SW 1271 (cell line): Measurements from ENCODE around the gene SORCS2.

Experiments
- DNase-seq, 2 experiments: peaks; one replicate each; lab custom pipeline; 2025; lab: John Stamatoyannopoulos, UW

SORCS2 gene

DNA sequence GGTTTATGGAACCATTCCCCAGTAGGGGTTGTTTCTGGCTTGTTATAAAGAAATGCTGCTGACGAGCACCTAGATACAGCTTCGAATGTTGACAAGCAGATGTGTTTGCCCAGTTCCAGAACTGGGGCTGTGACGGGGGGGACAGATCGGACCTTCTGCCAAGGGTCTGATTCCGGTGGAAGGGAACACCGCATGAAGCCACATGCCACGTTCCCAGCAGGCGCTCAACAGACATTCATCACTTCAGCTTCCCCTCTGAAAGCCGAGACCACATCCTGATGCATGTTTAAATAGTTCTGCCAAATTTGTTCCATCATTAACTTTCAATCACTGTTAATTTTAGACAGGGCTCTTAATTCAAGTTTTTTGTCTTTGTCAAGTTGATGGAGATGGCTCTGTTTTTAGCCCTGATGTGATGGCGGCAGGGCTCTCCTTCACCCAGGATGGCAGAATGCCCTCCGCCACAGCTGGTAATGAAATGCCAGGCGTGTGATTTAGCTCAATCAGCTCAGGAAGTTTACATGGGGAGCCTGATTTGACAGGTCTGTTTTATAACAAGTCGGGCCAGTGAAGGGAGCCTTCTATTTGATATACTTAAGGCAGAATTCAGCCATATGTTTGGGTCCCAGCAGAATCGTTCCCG is 185.0 kb downstream of the SORCS2 start:
- no peak for DNase-seq

DNA sequence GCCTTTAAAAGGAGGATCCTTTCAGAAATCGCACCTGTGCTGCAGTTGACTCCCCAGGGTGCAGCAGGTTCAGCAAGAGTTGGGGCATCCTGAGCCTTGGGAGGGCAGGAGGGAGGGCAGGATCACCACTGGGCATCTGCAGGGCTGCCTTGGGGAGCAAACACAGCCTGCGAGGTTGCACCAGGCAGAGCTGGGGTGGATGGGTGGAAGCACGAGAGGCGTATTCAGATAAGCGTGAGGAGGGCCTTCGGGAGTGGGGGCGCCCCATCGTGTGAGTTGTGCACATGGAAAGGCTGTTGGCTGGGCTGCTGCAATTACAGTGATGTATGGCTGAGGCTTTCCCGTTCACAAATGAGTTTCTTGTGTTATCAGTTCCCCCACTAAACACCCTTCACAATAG is 186.8 kb downstream of the SORCS2 start:
- DNase-seq, result no peak

DNA sequence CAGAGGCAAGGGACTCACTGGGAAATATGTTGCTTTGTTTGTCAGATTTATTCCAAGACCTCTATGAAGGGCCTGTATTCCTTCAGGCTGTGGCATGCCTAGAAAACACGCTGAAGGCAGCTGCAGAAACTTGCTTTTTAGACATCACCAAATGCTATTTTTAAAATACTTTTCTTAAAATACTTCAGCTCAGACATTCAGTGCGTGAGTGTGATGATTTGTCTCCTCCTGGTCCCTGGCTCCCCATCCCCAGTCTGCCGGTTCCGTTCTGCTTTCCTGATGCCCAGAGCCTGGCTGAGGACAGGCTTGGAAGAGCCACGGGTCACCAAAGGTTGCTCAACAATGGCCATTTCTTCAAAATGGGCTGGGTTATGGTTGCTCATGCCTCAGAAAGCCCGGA is 187.4 kb downstream of the SORCS2 start:
- no peak for DNase-seq

DNA sequence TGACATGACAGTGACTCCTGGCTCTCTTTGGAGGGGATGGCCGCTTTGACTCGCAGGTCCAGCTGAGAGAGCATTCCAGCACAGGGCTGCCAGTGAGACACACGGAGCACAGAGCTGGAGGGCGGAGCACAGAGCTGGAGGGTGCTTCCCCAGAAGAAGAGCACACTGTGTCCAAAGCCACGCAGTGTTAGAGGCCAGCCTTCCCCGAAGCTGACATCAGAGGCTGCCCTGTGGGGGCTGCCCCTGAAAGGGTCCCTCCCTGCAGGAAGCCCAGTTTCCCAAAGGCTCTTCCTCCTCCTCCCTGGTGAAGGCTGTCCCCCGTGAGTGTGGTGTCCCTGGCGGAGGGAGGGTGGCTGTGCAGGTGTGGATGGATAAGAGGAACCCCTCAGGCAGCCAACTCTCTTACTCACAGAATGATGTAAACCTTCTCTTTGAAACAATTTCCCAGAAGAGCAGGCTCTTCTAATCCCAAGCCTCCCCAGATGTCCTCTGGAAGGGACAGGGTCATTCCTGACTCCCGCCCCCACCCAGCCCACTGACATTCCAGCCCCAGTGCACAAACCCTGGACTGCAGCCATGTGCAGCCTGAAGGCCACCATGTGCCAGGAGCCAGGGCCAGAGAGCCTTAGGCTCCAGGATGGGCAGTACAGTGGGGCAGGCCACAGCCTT is 189.0 kb downstream of the SORCS2 start:
- no peak for DNase-seq

DNA sequence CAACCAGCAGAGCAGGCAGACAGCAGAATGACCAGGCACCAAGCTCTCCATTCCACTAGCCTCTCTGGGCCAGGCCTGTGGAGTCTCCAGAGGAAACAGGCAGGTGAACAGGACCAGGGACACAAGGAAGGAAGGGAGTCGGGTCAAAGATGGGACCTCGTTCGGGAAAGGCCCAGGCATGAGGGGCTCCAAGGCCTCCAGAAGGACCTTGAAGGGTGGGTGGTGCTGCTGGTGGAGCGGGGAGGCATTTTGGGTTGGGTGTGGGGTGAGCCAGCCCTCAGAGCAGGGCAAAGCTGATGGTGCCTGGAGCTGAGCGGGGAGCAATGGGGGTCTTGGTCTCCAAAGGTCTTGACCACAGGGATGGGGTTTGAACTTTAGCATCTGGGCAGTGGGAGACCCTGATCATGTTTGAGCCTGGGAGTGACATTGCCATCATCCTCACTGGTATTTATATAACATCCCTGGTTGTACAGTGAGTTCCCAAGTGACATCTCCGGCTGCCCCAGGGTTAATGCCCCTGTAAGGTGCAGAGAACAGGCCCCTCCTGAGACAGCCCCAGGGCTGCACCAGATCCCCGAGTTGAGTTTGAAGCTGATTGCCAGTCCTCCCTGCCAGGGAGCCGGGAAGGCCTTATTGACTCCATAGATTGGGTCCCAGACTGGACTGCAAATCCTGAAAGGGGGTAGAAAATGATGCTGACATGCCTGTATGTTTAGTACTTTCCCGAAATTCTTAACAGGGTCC is 189.7 kb downstream of the SORCS2 start:
- no peak for DNase-seq

DNA sequence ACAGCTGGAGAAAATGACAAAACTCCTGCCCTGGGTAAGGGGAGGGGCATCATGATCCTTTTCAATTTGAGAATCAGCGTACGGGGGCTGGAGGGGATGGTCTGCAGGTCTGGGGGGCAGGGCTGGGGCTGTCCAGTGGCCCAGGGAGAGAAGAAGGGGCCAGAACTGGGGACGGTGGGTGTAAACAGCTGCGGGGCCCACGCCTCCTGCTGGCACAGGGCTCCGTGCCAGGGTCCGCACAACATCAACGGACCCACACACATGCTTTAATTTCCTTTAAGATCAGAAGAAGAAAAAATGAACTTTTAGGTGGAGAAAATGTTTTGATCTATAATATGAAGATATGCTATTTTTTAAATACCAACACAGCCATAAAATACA is 190.3 kb downstream of the SORCS2 start:
- no peak for DNase-seq

DNA sequence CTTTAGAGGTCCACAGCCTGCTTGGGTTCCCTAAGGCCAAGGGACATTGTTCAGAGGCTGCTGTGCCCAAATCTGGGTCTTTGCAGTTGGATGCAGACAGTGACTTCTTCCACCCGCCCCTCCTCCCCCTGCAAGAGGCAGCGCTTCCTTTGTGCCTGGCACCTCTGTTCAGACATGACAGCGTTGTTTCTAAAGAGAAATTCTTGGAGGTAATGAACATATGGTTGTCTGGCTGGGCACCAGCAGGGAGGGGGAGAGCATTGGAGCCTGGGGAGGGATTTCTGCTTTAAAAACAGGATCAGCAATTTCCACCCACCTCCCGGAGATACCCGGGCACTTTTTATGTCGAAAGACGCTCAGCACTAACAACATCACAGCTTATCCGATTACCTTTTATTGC is 190.9 kb downstream of the SORCS2 start:
- DNase-seq, result no peak

DNA sequence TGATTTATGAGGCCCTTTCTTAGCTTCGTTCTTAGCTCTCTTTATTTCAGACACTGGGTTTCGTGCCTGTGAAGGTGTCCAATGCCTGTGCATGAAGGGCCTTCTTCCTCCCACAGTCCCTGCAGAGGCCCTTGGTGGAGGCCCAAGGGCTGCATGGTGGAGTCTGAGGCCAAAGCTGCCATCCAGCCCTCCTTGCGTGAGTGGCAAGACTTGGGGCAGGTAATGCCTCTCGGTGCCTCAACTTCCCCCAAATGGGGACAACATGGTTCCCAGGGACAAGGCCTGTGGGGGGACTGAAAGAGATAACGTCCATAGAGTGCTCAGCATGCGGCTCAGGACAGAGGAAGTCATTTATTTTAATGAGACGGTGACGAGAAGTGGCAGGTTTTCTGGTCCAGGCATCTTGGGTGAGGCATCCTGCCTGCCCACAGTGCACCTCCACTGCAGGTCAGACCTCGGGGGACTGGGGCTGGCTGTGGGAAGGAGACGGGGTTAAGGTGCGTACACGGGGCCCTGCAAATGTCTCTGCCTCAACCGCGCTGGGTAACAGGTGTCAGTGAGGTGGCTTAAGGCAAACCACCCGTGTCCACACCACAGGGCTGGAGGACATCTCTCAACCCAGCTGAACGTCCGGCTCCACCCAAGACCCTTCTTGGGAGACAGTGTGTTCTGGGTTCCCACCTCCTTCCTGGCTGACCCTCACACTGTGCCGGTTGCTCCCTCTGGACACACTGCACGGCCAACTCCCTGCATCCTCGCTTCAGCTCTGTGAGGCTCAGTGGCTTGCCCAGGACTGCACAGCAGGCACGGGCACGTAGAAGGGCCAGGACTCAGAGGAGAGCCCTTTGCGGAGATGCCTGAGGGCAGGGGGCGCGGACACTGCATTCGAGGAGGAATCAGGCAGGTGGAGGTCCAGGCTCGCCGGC is 191.9 kb downstream of the SORCS2 start:
- DNase-seq, result no peak

DNA sequence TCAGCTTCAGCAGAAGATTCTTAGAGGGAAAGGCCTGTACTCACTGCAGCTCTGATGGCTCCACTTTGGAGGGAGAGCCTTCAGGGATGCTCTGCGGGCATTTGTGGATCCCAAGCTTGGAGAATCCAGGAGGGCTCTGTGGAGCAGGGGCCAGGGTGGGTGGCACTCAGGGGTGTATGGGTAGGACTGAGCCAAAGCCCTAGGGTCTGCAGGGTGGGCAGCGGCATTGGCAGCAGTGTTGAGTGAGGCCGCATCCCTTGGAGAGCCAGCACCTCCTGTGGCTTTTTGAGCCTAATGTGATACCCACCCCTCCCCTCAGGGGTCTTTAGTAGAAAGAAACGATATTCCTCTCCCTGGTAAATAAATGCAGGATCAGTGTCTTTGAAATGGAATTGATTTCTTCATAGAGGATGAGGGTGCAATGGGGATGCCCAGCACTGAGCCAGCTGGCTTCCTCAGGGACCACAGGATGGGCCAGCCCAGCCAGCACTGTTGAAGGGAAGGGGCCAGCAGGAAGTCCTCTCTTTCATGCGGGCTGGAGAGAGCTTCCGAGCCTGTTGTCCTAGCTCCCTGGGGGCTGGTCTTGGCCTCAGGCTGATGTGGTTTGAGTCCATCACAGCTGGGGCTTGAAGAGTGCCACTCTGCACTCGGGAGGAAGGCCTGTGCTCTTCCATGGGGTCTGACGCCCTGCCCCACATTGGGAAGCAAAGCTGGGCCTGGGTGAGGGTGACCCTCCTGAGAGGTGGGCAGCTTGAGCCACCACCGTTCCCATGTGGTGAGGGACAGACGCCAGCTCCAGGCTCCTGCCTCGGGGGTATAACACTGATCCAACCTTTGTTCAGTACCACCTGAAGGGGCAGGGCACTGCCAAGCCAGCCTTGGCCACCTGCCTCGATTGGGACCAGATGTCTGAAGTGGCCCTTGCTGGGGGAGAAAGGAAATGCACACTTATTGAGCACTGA is 192.9 kb downstream of the SORCS2 start:
- no peak for DNase-seq

DNA sequence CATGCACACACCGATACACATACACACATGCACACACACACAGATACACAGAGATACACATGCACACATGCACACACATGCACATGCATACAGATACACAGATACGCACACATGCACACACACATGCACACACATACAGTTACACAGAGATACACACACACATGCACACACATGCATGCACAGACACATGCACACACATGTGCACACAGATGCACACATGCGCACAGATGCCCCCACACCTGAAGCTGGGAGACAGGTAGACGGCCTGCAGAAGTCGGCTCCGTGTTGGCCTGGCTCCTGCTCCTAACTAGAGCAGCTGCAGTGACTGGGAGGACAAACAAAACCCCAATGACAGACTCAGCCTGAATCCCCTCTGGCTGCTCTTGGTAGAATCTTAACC is 195.6 kb downstream of the SORCS2 start:
- no peak for DNase-seq

DNA sequence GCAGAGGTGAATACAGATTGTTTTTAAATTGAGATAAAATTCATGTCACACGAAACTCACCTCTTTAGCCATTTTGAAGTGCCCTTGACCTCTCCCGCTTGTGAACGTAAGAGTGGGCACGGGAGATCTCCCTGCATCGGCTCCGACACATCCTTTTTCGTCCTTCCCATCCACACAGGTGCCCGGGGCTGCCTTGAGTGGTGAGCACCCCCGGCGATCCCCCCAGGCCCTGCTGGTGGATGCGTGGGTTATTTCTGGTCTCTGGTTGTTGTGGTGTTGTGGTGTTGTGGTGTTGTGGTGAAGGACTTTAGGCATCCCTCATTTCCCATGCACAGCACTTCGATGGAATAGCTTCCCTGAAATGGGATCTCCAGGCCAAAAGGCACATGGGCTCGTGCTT is 196.3 kb downstream of the SORCS2 start:
- DNase-seq, result no peak

DNA sequence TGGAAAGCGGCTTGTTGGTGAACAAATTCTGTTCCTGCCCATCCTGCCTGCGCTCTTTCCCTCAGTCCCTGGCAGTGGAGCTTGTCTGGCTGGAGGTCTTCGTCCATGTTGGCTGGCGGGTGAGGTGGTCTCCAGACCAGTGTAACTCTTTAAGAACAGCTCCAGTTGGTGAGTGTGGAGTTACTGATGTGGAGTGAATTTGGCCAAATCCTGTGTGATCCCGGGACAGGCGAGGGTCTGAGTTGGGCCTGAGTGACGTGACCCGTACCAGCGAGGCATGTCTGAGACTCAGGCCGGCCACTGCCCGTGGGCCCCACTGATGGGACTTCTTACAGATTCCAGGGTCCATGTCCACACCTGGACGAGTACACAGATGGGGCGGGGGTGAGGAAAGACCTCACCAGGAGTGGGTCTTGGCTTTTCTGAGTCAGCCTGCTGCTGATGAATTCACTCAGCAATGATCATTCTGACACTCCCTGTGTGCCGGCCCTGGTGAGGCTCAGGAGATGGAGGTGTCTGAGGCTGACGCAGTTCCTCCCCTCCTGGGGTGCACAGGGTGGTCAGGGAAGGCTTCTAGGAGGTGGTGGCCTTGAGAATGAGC is 196.9 kb downstream of the SORCS2 start:
- DNase-seq, result no peak

DNA sequence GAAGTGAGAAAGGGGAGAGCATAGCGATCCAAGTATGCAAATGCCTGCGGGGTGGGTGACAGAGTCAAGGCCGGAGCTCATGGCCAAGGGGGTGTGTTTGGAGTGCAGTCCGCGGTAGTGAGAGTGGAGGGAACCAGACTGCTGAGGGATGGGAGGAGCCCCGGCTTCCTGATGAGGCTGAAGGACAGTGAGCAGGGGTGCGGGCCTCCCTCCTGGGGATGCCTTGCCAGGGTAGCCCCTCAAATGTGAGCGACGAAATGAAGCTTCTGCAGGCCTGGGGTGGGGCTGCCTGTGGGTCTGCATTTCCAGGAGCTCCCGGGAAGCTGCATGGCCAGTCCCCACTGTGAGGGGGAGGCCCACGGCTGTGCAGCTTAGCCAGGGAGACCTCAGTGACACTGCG is 197.4 kb downstream of the SORCS2 start:
- DNase-seq, result no peak

DNA sequence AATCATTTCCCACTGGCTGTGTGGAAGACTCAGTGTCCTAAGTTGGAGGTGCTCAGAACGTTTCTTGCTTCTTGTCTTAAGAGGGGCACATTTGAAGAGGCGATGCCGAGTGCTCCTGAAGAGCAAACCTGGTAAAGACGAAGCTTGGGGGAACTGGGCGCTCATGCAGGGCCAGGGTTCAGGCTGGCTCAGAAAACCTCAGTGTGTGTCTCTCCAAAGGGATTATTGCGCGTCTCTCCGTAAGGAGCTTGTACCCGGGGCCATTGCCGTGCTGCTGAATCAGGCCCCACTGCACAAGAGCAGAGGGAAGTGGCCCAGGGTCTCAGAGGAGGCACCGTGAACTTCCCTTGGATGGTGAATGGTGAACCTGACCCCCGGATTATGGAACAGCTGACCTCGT is 198.0 kb downstream of the SORCS2 start:
- no peak for DNase-seq

DNA sequence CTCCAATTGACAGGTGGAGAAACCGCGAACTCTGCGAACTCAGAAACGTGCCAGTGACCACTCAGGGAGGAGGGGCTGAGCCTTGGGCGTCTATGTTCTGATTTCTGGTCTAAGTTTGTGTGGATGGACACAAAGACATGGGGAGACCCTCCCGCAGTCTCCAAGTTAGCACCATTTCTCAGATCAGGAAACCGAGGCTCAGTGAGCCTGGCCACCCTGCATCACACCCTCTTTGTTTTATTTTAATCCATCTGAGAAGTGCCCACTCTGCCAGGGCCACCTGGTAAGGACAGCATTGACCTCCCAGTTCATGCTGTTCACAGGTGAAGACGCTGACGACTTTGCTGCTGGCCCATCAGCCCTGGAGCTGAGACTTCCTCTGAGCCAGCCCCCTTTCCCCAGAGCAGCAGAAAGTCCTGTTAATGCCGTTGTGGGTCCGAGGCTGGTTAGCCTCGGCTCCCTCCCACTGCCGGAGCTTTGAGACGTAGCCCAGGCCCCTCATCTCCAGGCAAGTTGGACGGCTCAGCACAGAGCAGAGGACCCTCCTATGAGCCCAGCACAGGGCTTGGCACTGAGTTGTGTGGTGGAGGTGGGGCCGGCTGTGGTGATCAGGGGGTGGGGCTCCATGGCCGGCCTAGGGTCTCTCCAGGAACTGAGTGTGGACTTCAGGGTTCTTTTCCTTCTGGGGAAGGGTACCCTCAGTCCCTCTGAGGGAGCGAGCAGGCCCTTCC is 198.7 kb downstream of the SORCS2 start:
- no peak for DNase-seq

DNA sequence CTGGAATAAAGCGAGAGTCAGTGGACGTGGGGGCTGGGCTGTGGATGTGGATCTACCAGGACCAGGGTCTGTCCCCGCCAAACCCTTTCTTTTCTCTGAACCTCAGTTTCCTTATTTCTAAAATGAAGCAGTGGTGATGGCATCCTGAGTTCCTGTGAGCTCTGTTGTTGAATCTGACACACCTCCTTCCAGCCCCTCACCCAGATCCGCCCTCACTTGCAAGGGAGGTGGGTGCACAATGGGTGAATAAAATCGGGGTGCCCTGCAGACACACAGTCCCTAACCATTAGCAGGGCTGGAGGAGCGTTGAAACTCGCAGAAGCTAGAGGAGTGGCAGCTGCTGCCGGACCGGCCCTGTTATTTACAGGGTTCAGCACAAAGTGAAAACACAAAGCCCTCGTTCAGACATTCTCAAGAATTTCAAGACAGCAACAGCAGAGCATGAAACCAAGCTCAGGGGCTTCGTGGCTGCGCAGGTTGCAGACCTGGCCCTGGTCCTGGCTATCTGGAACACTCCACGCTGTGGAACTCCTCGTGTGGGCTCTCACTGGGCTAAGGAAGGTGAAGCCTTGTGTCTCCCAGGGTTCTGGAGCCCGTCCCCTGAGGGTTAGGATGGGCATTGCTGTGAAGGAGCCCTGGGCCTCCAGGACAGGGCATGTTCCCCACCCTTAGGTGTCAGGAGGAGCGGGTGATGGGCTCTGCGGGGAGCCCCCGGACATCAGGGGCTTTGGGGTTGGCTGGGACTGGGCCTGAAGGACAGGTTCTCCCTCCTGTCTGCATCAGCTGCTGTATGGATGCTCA is 199.5 kb downstream of the SORCS2 start:
- no peak for DNase-seq

DNA sequence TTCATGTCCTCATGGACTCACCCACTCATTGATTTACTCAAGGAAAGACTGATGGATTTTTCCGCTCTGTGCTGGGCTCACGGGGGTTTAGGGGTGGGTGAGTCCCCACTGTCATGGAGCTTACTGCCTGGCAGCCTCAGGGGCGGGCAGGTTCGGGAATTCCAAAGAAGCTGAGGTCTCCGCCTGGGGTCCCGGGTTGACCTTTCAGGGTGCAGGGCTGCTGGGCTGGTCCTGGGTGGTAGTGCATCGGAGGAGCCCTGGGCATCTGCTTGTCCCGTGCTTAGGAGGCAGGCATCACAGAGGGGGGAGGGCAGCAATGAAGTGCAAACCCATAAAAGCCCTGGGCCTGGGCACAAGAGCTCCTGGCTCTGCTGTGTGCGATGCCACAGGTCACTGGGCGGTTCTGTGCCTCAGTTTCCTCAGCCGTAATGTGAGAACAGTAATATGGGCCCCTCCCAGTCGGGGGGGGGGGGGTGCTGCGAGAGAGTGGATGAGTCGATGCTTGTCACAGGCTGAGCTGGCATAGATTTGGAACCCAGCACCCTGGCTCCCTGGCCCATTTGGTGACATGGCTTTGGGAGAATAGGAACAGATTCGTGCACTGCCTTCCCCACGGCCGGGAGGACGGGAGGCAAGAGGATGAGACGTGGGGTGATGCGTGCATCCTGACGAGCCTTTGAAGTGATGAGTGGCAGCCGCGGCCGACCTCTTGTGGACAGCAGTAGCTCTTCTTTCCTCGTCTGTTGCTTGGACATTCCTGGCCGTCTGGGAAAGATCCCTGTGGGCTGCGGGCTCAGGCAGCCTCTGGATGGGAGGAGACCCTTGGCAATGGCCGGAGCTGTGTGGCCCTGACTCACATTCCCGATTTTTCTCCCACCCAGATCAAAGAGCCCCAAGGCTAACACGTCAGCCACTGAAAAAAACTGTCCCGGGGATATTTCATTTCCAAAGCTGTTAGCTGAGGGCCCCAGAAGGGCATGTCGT is 200.4 kb downstream of the SORCS2 start:
- no peak for DNase-seq
